HepG2 (cell line): ENCODE measurements around the gene KLK10. TPM values are rescaled to one million over a fixed set of nuclear protein-coding genes. Genes with fewer than 3 reads are reported as not detected.
"Not testable (repeated sequence)": the region's sequence is repeated elsewhere in the genome, so short reads cannot be mapped to it uniquely, and the experiment has no call there.

Source experiments
- ATAC-seq: fragments of 200-7000 bp; cut with Tn5 transposase; 3 replicates; pipeline ENCODE4 v1.9.1; 2020; ENCODE audit warnings: mild to moderate bottlenecking, moderate library complexity
- BruUV-seq: library from RNA; stranded (reverse); fragments of 400-500 nt; replicated peaks from 2 replicates; lab custom pipeline; 2021; lab: Mats Ljungman, UMichigan
- CTCF ChIA-PET: fragments of 300-600 bp; formaldehyde crosslinking; extraction: SDS; loops from one replicate; lab custom pipeline; 2021; ENCODE audit warnings: low total read pairs, inconsistent platforms, low intra/inter-chr PET ratio; lab: Yijun Ruan, JAX
- POLR2A ChIA-PET: fragments of 350-600 bp; sonication (Branson Sonifier 250); formaldehyde crosslinking; loops from one replicate; lab custom pipeline; 2020; ENCODE audit warnings: antibody characterized with exemption, inconsistent platforms; lab: Yijun Ruan, JAX
- DNase-seq: peaks from one replicate; pipeline ENCODE4 v3.0.0-alpha.2; 2015; ENCODE audit warnings: low spot score
- FAIRE-seq: peaks from 3 replicates; lab custom pipeline; 2011; peaks lifted over from hg19 to GRCh38; lab: Jason Lieb, UNC
- H2AFZ ChIP-seq: one replicate; pipeline ENCODE4 v1.6.1; 2011; ENCODE audit warnings: low read length, inconsistent platforms
- H3K27ac ChIP-seq: fragments of 300-600 bp; 3 replicates; pipeline ENCODE4 v1.8.0; 2011; ENCODE audit warnings: mixed run types, mild to moderate bottlenecking, mixed read lengths, low read length, inconsistent platforms; ENCODE audit not compliant: insufficient read depth; ENCODE audit errors: extremely low read length
- H3K27me3 ChIP-seq, 2 experiments: fragments of 200-600 bp in 1 of 2; 2 replicates in 1 of 2; 3 replicates in 1 of 2; pipeline versions ENCODE4 v1.6.0 to v1.8.0; 2011; ENCODE audit warnings: low read length in 2 of 2, mild to moderate bottlenecking in 2 of 2, moderate library complexity in 2 of 2, inconsistent platforms in 1 of 2; ENCODE audit not compliant: insufficient read depth in 2 of 2, control insufficient read depth in 1 of 2
- H3K36me3 ChIP-seq, 2 experiments: fragments of 200-600 bp in 1 of 2; replicated peaks in 1 of 2; 2 replicates in 1 of 2; 3 replicates in 1 of 2; pipeline versions ENCODE4 v1.5.1 to v1.8.0; 2011; ENCODE audit warnings: low read length in 2 of 2, inconsistent platforms in 1 of 2; ENCODE audit not compliant: insufficient read depth in 2 of 2, control insufficient read depth in 1 of 2
- H3K4me1 ChIP-seq: 2 replicates; pipeline ENCODE4 v1.5.1; 2012; ENCODE audit warnings: low read length, inconsistent platforms; ENCODE audit not compliant: insufficient read depth
- H3K4me2 ChIP-seq: 2 replicates; pipeline ENCODE4 v1.6.0; 2011; ENCODE audit warnings: low read depth, low read length, inconsistent platforms
- H3K4me3 ChIP-seq, 3 experiments: fragments of 200-600 bp in 1 of 3; sonication (generic), shearing (Covaris generic) in 1 of 3; replicated peaks in 1 of 3; 2 replicates each; pipeline ENCODE4 v1.5.1; 2011 to 2016; ENCODE audit warnings: low read length in 3 of 3, inconsistent platforms in 2 of 3, low read depth in 2 of 3, mild to moderate bottlenecking in 2 of 3, control low read depth in 1 of 3, mixed read lengths in 1 of 3; ENCODE audit not compliant: insufficient read depth in 1 of 3
- H3K79me2 ChIP-seq: one replicate; pipeline ENCODE4 v1.6.1; 2011; ENCODE audit warnings: low read length, inconsistent platforms; ENCODE audit not compliant: insufficient read depth
- H3K9ac ChIP-seq: 2 replicates; pipeline ENCODE4 v1.6.0; 2011; ENCODE audit warnings: mild to moderate bottlenecking, low read depth, low read length, inconsistent platforms; ENCODE audit not compliant: insufficient read depth
- H3K9me3 ChIP-seq: 2 replicates; pipeline ENCODE4 v1.5.1; 2012; ENCODE audit warnings: mild to moderate bottlenecking, low read length
- H4K20me1 ChIP-seq: 2 replicates; pipeline ENCODE4 v1.6.0; 2011; ENCODE audit warnings: inconsistent platforms, mild to moderate bottlenecking, low read length, moderate library complexity; ENCODE audit not compliant: insufficient read depth
- GPN1 ChIP-seq: sonication (generic); formaldehyde crosslinking; IDR thresholded peaks from 2 replicates; pipeline ENCODE4 v1.5.1; 2020; ENCODE audit warnings: missing genetic modification reagents, borderline replicate concordance
- MTA3 ChIP-seq: sonication (generic); formaldehyde crosslinking; IDR thresholded peaks from 2 replicates; pipeline ENCODE4 v1.4.0; 2020; ENCODE audit warnings: missing genetic modification reagents
- SUZ12 ChIP-seq: fragments of 150-350 bp; IDR thresholded peaks from 2 replicates; pipeline ENCODE4 v1.6.1; 2014; ENCODE audit warnings: low read depth, low read length
- ZBTB1 ChIP-seq: sonication (generic); formaldehyde crosslinking; IDR thresholded peaks from 2 replicates; pipeline ENCODE4 v1.4.0; 2020; ENCODE audit warnings: missing genetic modification reagents, borderline replicate concordance
- ZNF234 ChIP-seq: sonication (generic); formaldehyde crosslinking; conservative IDR thresholded peaks from 2 replicates; pipeline ENCODE4 v1.5.1; 2020; ENCODE audit warnings: mild to moderate bottlenecking, missing genetic modification reagents
- ZNF292 ChIP-seq: sonication (generic); formaldehyde crosslinking; IDR thresholded peaks from 2 replicates; pipeline ENCODE4 v1.8.1; 2022; ENCODE audit warnings: mild to moderate bottlenecking, low read depth, missing genetic modification reagents, borderline replicate concordance
- ZNF569 ChIP-seq: sonication (generic); formaldehyde crosslinking; IDR thresholded peaks from 2 replicates; pipeline ENCODE4 v1.5.0; 2020; ENCODE audit warnings: mild to moderate bottlenecking, missing genetic modification reagents, moderate library complexity, borderline replicate concordance
- ZNF670 ChIP-seq: sonication (generic); formaldehyde crosslinking; IDR thresholded peaks from 2 replicates; pipeline ENCODE4 v1.8.0; 2022; ENCODE audit warnings: mild to moderate bottlenecking, missing genetic modification reagents, borderline replicate concordance
- ZZZ3 ChIP-seq: sonication (generic); formaldehyde crosslinking; IDR thresholded peaks from 2 replicates; pipeline ENCODE4 v1.4.0; 2020; ENCODE audit warnings: missing genetic modification reagents, mild to moderate bottlenecking, borderline replicate concordance
- WGBS: methylation state at CpG from one replicate; pipeline ENCODE4 v1.1.6; 2017; ENCODE audit warnings: low lambda C conversion rate; 5-methylcytosine and 5-hydroxymethylcytosine counted together
- in situ Hi-C: cut with HindIII; loops from 2 replicates; pipeline ENCODE4 v1.10.0; 2017; ENCODE audit warnings: low pct_unique_long_range_greater_than_20kb; ENCODE audit not compliant: extremely low pct_ligation_motif_present
- intact Hi-C: fragments of 100-400 bp; cut with micrococcal nuclease; formaldehyde crosslinking; loops from one replicate; pipeline ENCODE4 v1.10.0; 2022; ENCODE audit not compliant: unreplicated experiment
- polyA plus RNA-seq, 8 experiments: library from polyadenylated mRNA; depleted of rRNA in 3 of 8; stranded (reverse) in 7 of 8; unstranded in 1 of 8; fragments of >200 nt; fragmentation: Illumina TruSeq in 4 of 8; extraction: Trizol in 4 of 8; gene quantifications; 2 replicates each; pipeline versions ENCODE4 v1.2.1 to v1.2.3, GENCODE V29; 2011 to 2016; ENCODE audit warnings: low read depth in 4 of 8, missing spikeins in 1 of 8, mixed read lengths in 1 of 8; ENCODE audit not compliant: insufficient read depth in 1 of 8
- total RNA-seq, 5 experiments: library from RNA; depleted of rRNA; stranded (reverse); fragments of >200 nt; fragmentation: Illumina TruSeq; extraction: Trizol; gene quantifications; 2 replicates each; pipeline ENCODE4 v1.2.3, GENCODE V29; 2016; ENCODE audit warnings: low read depth in 1 of 5
- TF ChIP-seq, protein P1 (sequence below): sonication (generic); formaldehyde crosslinking; conservative IDR thresholded peaks from 2 replicates; pipeline ENCODE4 v1.4.0; 2020; ENCODE audit warnings: missing genetic modification reagents
- TF ChIP-seq, protein P2 (sequence below): IDR thresholded peaks from 2 replicates; pipeline ENCODE4 v1.6.1; 2018; ENCODE audit warnings: missing genetic modification reagents, mild to moderate bottlenecking, missing compliant biosample characterization
- TF ChIP-seq, protein P3 (sequence below): sonication (generic); formaldehyde crosslinking; IDR thresholded peaks from 2 replicates; pipeline ENCODE4 v1.5.0; 2020; ENCODE audit warnings: missing genetic modification reagents

The KLK10 gene
- total and polyA plus RNA-seq, 2 of the 13 experiments (the other 11 are each of a cell fraction or from before 2014, with no cell fraction given) = not detected

DNA sequence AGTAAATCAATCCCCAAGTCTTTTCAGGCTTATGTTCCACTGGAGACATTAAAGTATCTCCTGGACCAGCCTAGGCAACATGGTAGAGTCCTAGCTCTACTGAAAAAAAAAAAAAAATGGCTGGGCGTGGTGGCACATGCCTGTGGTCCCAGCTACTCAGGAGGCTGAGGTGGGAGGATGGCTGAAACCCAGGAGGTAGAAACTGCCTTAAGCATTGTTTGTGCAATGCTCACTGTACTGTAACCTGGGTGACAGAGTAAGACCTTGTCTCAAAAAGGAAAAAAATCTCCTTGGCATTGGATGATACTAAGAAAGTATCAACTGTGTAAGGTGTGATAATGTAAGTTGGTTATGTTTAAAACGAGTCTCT, 26.9 kb downstream of the KLK10 start (continued):
- no peak for TF ChIP-seq GPN1 (CRISPR knock-in tag)
- TF ChIP-seq, all 625 proteins: peak for 0

DNA sequence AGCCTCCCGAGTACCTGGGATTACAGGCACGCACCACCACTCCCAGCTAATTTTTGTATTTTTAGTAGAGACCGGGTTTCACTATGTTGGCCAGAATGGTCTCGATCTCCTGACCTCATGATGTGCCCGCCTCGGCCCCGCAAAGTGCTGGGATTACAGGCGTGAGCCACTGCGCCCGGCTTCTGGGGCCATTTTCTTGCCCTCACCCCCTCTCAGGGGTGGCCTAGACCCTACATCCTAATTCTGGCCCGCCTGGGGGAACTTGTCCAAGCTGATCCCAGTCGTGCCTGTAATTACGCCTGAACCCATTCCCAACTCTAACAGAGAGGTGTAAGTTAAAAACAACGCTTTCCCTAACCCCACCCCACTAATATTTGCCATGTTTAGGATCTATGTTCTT, 35.1 kb downstream of the KLK10 start:
- BruUV-seq, H3K9me3 ChIP-seq, H3K27ac ChIP-seq, H3K36me3 ChIP-seq, H3K79me2 ChIP-seq, in situ Hi-C loops, H3K4me1 ChIP-seq, H4K20me1 ChIP-seq, ATAC-seq, FAIRE-seq, H3K4me3 ChIP-seq, POLR2A ChIA-PET, DNase-seq, H3K9ac ChIP-seq, H2AFZ ChIP-seq, H3K27me3 ChIP-seq, intact Hi-C loops, CTCF ChIA-PET, H3K4me2 ChIP-seq: not testable (repeated sequence)
- 34% methylated on average over 13 of the region's 14 CpGs for WGBS

DNA sequence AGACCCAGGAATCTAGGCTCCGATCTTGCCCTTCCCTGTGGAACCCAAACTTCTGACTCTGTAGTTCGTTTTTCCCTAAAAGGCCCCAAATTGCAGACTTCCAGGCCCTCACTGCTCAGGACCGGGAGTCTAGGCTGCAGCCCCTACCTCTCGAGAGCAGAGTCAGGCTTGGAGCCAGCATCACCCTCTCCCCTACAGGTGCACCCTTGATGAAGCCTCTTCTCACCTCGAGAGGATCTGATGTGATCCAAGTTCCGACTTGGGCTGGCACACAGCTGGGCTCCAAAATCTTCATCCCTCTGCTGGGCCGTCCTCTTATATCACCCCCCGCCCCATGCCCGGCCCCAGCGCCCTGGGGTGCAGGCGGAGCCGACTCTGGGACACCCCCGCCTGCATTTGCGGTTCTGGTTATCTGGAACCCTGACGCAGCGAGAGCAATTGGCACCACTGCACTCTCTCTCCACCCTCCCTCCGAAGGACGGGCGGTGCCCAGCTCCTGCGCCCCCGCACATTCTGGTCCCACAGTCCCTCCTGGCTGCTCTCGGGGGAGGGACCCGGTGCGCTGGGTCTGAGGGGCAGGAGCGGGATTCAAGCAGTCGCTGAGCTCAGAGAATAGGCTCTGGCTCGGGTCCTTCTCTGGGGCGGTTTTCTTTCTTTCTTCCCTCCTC, 35.8 kb downstream of the KLK10 start, which contains the start of gene KLK7:
Gene KLK7 (minus strand): TSS at position 293 of the 668 bp plus-strand sequence. CDS start 1,518 bp downstream, outside the sequence.
- in situ Hi-C loops (no loop called here), intact Hi-C loops (no loop called here)
- H4K20me1 ChIP-seq = no peaks in the 10 kb centered on the region
- H3K27ac ChIP-seq = no peak within 1 kb of the TSS
- H3K9ac ChIP-seq = no peak within 1 kb of the TSS
- H3K9me3 ChIP-seq = no peaks in the 10 kb centered on the region
- CTCF ChIA-PET = no interaction called here
- FAIRE-seq (no peak), DNase-seq (no peak), ATAC-seq (no peak)
- no peak within 1 kb of the TSS for H2AFZ ChIP-seq
- WGBS = 19% methylated on average over 21 of the region's 28 CpGs
- no TSS peak for BruUV-seq
- H3K79me2 ChIP-seq = no peaks in the 10 kb centered on the region
- no peaks in the 10 kb centered on the region for H3K4me1 ChIP-seq
- H3K4me3 ChIP-seq = no peak within 1 kb of the TSS
- no peaks in the 10 kb centered on the region for H3K36me3 ChIP-seq
- POLR2A ChIA-PET = no interaction called here
- H3K27me3 ChIP-seq = peaks cover 0 to 2% of the 10 kb centered on the region in 2 experiments; a peak in 2 of 5 replicates
- H3K4me2 ChIP-seq = no peak within 1 kb of the TSS
- TF ChIP-seq, protein P1, sequence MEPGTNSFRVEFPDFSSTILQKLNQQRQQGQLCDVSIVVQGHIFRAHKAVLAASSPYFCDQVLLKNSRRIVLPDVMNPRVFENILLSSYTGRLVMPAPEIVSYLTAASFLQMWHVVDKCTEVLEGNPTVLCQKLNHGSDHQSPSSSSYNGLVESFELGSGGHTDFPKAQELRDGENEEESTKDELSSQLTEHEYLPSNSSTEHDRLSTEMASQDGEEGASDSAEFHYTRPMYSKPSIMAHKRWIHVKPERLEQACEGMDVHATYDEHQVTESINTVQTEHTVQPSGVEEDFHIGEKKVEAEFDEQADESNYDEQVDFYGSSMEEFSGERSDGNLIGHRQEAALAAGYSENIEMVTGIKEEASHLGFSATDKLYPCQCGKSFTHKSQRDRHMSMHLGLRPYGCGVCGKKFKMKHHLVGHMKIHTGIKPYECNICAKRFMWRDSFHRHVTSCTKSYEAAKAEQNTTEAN = no peak
- no peak for TF ChIP-seq ZNF670 (CRISPR knock-in tag)
- TF ChIP-seq SUZ12 = no peak
- TF ChIP-seq ZNF292 = no peak
- TF ChIP-seq ZBTB1 (CRISPR knock-in tag) = no peak
- no peak for TF ChIP-seq ZZZ3 (CRISPR knock-in tag)
- TF ChIP-seq, protein P2, sequence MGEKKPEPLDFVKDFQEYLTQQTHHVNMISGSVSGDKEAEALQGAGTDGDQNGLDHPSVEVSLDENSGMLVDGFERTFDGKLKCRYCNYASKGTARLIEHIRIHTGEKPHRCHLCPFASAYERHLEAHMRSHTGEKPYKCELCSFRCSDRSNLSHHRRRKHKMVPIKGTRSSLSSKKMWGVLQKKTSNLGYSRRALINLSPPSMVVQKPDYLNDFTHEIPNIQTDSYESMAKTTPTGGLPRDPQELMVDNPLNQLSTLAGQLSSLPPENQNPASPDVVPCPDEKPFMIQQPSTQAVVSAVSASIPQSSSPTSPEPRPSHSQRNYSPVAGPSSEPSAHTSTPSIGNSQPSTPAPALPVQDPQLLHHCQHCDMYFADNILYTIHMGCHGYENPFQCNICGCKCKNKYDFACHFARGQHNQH (CRISPR knock-in tag) = no peak
- TF ChIP-seq, protein P3, sequence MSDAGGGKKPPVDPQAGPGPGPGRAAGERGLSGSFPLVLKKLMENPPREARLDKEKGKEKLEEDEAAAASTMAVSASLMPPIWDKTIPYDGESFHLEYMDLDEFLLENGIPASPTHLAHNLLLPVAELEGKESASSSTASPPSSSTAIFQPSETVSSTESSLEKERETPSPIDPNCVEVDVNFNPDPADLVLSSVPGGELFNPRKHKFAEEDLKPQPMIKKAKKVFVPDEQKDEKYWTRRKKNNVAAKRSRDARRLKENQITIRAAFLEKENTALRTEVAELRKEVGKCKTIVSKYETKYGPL (CRISPR knock-in tag) = no peak
- TF ChIP-seq MTA3 (CRISPR knock-in tag) = no peak
- no peak for TF ChIP-seq ZNF234
- TF ChIP-seq ZNF569 (CRISPR knock-in tag) = no peak
